DMS153 treated with DMSO at 0.1 percent for 48 hours (cell line): ENCODE data around the gene EIF2A.
A peak's percentile ranks its signal among the peaks of the same experiment; 100 is the strongest.
"Not testable (repeated sequence)": the region's sequence is repeated elsewhere in the genome, so short reads cannot be mapped to it uniquely, and the experiment has no call there.

Source experiments
- DNase-seq: peaks from one replicate; lab custom pipeline; 2025; ENCODE audit not compliant: unreplicated experiment; lab: John Stamatoyannopoulos, UW

EIF2A gene

DNA sequence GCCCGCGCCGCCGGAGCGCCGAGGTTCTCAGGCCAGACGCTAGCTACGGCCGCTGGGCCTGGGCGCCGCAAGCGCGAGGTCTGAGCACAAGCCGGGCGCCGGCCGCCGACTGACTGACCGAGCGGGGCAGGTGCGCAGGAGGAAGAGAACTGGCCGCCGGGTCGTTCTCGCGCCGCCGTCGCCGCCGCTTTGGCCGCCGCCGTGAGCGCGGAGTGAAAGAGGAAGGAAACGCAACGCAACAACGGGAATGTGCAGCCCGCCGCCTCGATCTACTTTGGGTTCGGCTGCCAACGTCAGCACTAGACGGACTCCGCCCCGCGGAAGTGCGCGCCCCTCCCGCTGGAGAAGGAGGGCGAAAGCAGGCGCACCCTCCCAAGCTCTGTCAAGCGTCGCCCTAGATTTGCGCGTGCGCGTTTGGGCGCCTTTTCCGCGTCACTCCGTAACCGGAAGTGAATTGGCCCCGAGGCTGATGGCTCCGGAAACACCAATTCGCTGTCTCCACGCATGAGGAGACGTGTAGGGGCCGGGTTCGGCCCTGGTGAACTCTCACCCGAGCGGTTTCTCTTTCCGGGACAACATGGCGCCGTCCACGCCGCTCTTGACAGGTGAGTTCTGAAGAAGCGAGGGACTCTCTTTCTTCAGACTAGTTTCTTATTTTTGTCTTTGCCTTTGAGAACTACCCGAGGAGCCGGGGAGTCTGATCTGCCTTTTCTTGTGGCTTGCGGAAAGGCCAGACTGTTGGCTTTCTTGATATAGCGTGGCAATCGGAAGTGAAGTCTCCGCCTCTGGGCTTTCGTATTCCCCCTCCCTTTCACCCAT lies at the start of gene EIF2A, which contains the start of gene SERP1:
Gene EIF2A (plus strand): TSS at position 562 of the 819 bp plus-strand sequence. CDS start 16 bp downstream, at position 578.
Gene SERP1 (minus strand): TSS at position 271 of the 819 bp plus-strand sequence. CDS start 361 bp downstream, outside the sequence.
- DNase-seq: peak; percentile 96

DNA sequence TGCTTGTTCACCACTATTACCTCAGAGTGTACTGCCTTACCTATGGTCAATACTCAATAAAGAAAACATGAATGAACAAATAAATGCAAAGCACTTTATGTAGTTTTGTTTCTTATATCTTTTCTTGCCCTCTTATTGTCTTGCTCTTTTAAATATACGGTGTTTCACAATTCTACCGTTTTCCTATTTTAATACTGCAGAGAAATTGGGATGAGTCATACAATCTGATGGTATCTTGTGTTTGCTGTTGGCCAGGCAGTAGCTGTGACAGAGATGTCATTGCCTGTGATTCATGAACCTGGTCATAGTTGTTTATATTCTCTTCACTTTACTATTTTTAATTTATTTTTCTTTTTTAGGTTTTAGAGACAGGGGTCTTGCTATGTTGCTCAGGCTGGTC lies 48.6 kb upstream of the EIF2A start:
- no peak for DNase-seq

DNA sequence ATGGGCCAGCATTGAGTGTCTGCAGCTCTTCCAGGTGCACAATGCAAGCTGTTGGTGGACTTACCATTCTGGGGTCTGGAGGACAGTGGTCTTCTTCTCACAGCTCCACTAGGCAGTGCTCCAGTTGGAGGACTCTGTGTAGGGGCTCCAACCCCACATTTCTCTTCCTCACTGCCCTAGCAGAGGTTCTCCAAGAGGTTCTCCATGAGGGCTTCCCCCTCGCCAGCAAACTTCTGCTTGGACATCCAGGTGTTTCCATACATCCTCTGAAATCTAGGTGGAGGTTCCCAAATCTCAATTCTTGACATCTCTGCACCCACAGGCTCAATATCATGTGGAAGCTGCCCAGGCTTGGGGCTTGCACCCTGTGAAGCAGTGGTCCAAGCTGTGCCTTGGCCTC lies 45.6 kb upstream of the EIF2A start:
- not testable (repeated sequence) for DNase-seq

DNA sequence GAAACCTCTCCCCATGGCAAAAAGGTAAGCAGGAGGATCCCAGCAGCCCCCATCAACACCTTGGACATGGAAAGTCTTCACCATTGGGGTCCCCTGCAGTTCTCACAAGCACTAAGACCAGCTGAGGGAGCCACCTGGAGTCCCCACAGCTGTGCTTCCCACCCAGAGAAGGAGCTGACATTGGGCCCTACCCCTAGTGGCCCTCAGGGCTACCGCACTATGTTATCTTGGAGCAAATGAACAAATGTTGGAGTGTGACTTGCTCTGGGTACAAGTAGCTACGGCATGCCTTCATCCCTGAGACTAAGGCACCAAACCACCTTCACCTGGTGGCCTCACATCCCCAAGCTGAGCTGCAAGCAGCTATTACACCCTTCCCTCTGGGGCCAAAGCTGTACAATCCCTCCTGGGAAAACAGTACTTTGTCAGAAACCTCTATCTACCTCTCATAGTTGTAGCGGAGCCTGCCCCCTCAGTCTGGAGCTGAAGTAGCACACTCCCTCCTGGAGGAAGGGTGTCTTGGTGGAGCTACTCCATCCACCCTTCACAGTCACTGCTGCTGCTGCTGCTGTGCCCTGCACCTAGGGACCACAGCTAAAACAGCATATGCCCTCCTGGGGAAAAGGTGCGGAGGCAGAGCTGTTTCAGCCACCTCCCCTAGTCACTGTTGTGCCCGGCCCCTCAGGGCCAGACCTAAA lies 43.0 kb upstream of the EIF2A start:
- no peak for DNase-seq

DNA sequence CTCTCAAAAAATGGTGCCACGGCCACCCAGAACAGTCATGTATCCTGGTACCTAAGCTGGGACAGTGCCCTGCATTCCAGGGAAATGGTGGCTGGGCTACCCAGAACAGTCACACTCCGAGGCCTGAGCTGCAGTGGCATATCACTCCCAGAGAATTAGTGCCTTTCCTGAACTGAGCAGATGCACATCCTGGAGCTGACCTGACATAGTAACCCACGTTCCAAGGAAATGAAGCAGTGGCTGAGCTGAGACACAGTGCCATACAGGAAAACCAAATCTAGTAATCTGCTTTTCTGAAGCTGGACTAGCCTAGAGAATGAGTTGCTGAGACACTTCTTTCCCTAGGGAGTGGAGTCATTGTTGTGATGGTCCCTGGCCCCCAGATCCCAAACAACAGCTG lies 42.1 kb upstream of the EIF2A start:
- DNase-seq: no peak

DNA sequence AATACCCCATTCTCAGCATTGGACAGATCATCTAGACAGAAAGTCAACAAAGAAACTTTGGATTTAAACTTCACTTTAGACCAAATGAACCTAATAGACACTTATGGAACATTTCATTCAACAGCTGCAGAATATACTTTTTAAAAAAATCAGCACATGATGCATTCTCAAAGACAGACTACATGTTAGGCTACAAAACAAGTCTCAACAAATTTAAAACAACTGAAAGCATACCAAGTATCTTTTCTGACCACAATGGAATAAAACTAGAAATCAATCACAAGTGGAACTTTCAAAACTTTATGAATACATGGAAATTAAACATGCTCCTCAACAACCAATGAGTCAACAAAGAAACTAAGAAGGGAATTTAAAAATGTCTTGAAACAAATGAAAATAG lies 38.2 kb upstream of the EIF2A start:
- no peak for DNase-seq

DNA sequence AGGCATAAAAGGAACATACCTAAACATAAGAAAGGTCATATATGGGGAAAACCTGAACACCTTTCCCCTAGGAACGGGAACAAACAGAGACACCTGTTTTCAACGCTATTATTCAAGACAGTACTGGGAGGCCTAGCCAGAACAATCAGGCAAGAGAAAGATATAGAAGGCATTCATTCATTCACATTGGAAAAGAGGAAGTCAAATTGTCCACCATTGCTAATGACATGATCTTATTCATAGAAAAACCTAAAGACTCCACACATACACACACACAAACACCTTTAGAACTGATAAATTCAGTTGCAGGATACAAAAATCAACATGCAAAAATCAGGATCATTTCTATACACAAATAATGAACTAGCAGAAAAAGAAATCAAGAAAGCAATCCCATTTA lies 36.8 kb upstream of the EIF2A start:
- no peak for DNase-seq

DNA sequence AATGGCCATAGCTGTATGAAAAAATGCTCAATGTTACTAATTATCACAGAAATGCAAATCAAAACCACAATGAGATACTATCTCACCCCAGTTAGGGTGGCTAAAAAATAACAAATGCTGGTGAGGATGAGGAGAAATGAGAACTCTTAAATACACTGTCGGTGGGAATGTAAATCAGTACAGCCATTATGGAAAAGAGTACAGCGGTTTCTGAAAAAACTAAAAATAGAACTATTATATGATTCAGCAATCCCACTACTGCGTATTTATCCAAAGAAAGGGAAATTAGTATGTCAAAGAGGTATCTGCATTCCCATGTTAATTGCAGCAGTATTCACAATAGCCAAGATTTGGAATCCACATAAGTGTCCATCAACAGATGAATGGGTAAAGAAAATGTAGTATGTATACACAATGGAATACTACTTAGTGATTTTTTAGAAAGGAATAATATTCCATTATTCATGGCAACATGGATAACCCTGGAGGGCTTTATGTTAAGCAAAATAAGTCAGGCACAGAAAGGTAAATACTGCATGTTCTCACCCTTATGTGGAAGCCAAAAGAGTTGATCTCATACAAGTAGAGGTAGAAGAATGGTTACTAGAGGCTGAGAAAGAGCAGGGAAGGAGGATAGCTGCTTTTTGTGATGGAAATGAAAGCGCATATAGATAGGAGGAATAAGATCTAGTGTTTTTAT lies 35.3 kb upstream of the EIF2A start:
- no peak for DNase-seq

DNA sequence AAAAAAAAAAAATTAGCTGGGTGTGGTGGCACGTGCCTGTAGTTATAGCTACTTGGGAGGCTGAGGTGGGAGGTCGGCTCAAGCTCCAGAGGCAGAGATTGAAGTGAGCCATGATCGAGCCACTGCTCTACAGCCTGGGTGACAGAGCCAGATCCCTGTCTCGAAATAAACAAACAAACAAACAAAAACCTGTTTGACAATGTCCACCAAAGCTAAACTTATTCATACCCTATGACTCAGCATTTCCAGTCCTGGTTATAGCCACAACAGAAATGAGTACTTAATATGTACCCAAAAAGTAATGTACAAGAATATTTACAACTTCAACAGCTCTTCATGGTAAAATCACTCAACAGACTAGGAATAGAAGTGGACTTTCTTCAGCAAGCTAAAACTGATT lies 31.4 kb upstream of the EIF2A start:
- DNase-seq: no peak

DNA sequence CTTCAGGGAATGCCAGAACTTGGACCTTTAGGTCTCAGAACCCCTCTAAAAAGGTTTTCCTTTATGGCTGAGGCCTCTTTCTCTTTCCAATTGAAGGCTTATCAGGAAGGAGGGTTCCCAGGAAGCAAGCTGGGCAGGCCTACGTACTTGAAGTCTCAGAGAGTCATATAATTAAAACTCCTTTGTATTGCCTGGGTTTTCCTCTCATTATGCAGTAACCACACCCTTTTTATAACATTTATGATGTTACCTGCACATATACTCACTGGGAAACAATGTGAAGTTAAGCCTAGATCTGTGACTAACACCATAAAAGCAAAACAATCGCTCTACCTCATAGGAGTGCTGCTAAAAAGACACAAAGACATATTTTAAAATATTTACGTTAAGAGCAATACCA lies 27.6 kb upstream of the EIF2A start:
- DNase-seq: no peak

DNA sequence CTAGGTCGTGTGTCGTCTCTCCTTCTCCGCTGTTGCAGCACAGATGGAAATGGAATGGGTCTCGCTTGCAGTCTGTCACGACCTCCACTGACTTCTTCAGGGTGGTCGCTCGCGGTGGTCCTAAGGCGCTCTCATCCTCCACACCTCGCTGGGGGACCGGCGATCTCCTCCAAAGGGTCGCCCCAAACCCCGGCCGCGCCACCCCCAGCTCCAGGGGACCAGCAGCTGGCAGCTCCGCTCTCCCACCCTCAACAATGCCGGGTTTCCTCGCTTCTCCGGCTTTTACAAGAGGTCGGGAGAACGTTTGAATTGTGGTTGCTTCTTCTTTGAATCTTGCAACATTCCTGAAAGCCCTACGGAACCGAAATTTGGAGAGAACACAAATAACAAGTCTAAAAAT lies 26.2 kb upstream of the EIF2A start:
- no peak for DNase-seq

DNA sequence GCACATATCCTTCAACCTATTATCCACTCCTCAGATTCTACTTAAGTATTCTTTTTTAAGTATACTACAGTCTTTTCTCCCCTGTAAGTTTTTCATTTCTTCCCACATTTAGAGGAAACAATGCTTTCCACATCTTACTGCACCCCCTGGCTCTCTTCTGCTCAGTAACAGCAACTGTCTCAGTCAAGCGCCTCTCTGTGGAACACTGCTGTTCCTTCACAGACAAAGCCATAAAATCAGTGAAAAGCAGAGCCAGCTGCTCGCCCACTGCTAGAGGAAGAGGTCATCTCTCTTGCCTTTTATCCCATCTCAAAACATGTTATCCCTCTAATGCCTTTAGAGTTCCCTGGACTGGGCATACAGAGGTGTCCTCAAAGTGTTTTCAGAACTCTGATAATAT lies 25.1 kb upstream of the EIF2A start:
- no peak for DNase-seq

DNA sequence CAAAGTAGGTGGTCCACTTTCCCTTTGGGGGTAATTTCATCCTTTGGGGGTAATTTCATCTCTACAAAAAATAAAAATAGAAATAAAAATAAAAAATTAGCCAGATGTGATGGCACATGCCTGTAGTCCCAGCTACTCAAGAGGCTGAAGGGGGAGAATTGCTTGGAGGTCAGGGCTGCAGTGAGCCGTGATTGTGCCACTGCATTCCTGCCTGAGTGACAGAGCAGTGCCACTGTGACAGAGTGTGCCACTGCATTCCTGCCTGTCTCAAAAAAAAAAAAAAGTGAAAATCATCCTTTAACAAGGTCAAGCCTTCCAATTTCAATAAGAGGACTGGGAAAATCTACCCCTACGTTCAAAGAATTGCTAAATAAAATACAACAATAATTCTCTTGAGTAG lies 23.0 kb upstream of the EIF2A start:
- DNase-seq: no peak

DNA sequence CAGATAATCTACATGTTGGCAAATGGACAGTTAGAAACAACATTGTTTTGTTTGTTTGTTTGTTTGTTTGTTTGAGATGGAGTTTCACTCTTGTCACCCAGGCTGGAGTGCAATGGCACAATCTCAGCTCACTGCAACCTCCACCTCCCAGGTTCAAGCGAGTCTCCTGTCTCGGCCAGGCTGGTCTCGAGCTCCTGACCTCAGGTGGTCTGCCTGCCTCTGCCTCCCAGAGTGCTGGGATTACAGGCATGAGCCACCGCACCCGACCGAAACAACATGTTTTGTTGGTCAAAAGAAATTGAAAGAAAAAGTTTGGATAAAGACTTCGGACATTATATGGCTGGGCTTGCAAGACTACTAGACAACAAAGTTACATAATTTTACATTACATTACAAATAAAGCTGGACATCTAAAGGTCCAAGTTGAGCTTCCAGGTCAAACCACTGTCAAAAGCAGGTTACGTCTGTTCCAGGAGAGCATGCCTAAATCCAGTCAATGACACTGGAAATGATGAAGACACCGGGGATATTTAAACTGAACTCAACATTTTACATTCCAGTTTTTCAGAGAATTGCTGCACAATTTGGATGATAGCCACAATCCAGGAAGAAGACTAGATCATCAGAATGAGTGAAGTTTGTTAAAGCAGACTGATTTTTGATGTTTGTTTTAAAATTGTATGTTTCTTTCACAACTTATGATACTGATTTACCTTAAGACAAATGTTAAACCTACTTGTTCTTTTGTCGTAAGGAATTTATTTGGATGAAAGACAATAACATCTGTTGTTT lies 18.9 kb upstream of the EIF2A start:
- DNase-seq: no peak

DNA sequence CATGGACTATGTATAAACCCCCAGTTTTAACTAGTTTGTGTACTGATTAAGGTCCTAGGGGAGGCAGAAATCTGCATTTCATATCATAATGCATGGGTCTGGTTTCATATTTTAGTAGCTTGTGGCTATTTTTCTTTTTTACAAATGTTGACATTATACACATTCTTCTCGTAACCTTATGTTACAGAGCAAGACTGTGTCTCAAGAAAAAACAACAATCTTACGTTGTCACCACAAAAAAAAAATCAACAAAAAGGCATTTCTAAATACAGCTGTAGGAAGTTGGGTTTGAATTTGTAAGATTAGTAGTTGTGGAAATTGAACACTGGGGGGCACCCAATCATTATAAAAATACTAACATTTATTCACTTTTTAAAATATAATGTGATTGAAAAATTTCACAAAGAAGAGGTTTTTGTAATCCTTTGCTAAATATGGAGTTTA lies 18.2 kb upstream of the EIF2A start:
- no peak for DNase-seq

DNA sequence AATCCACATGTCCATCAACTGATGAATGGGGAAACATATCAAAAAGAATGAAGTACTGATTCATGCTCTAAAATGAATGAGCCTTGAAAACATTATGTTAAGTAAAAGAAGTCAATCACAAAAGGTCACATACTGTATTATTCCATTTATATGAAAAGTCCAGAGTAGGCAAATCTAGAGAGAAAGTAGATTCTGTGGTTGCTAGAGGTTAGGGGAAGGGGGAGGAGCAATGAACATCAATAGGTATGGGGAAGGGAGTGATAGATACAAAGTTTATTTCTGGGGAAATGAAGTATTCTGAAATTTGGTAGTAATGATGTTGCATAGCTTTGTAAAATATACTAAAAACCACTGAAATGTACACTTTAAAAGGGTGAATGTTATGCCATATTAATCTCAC lies 14.8 kb upstream of the EIF2A start:
- no peak for DNase-seq

DNA sequence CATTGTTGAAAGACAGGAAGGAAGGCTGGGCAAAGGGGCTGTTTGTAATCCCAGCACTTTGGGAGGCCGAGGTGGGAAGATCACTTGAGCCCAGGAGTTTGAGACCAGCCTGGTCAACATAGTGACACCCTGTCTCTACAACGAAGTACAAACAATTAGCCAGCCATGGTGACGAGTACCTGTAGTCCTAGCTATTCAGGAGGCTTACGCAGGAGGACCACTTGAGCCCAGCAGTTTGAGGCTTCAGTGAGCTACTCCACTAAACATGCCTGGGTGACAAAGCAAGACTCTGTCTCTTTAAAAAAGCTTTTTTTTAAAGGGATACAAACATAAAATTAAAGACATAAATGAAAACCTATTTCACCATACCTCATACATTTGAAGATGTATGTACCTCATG lies 11.4 kb upstream of the EIF2A start:
- no peak for DNase-seq

DNA sequence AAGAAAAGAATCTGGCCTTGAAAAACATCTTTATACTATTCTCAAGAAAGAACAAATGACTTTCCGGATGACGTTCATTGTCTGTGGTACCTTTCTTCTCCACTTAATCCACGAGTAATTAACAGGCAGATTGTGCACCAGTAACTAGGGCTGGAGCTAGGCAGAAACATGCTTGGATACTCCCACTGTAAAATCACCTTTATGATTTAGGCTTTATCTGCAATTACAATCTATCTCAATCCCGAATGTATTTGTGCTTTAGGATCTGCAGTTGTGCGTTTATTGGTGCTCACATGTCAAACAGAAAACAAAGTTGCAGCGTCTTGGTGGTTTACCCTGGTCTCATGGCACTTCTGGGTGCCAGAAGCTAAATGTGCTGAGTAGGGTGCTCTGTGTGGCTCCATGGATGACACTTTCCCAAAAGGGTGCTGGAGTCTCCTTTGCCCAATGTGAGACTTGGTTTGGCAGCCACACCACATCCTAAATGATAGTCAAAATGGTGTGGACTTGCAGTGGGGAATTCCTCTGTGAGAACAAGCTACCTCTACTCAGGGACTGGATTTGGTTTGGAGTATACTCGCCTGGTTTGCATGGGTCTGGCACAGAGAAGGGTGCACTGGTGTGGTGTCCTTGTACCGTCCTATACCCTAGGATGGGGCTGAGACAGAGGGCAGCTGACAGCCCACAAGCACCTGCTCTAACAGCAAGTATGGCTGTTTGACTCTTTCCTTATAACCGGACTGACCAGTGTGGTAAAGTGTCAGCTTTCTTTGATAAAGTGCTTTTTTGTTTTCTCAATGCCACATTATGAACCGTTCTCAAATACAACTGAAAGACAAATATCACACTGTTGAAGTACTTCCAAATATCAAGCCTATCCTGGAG lies 8.0 kb upstream of the EIF2A start:
- DNase-seq: no peak

DNA sequence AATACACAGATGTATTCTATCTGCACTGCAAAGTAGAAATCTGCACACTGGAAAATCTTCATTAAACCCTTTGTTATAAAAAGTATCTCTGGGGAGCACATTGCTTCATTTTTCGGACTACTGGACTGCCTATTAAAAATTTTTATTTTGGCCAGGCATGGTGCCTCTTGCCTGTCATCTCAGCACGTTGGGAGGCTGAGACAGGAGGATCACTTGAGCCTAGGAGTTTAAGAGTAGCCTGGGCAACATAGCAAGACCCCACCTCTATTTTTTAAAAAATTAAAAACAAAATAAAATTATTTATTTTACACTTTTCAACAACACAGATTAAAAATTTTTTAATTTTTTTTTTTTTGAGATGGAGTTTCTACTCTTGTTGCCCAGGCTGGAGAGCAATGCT lies 6.3 kb upstream of the EIF2A start:
- no peak for DNase-seq

DNA sequence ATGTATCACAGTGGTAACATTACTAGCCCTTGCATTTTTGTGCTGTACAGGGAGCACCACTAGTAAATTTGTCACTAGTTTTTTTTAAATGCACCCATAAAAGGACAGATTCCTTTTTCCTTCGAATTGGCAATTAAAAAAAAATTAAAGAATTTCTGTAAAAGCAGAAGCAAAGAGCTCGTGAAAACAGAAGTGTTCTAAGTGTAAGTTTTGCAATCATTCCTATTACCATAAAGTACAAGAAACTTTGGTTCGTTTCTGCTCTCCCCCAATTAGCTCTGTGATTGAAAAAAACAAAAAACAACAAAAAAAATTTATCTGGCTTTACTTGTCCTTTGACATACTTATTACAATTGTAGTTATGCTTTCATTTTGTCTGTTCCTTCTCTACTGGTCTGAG lies 5.6 kb upstream of the EIF2A start:
- no peak for DNase-seq
